GM18870 (cell line): Measurements from ENCODE around the gene PINK1.

Source experiments
- ATAC-seq: cut with Tn5 transposase; IDR thresholded peaks from one replicate; pipeline ENCODE4 v1.9.1; 2021; ENCODE audit warnings: moderate library complexity; ENCODE audit not compliant: unreplicated experiment

Gene PINK1

GRCh38 chr1:20610970-20611369 lies 22.3 kb upstream of the PINK1 start:
- ATAC-seq: no peak

- ATAC-seq: no peak
These were observed 21.6 kb upstream of the PINK1 start for GRCh38 chr1:20611652-20612051.

GRCh38 chr1:20612221-20612746 lies 21.0 kb upstream of the PINK1 start:
- ATAC-seq: no peak

- no peak for ATAC-seq
These were observed 19.1 kb upstream of the PINK1 start for GRCh38 chr1:20614131-20614579.

DNA sequence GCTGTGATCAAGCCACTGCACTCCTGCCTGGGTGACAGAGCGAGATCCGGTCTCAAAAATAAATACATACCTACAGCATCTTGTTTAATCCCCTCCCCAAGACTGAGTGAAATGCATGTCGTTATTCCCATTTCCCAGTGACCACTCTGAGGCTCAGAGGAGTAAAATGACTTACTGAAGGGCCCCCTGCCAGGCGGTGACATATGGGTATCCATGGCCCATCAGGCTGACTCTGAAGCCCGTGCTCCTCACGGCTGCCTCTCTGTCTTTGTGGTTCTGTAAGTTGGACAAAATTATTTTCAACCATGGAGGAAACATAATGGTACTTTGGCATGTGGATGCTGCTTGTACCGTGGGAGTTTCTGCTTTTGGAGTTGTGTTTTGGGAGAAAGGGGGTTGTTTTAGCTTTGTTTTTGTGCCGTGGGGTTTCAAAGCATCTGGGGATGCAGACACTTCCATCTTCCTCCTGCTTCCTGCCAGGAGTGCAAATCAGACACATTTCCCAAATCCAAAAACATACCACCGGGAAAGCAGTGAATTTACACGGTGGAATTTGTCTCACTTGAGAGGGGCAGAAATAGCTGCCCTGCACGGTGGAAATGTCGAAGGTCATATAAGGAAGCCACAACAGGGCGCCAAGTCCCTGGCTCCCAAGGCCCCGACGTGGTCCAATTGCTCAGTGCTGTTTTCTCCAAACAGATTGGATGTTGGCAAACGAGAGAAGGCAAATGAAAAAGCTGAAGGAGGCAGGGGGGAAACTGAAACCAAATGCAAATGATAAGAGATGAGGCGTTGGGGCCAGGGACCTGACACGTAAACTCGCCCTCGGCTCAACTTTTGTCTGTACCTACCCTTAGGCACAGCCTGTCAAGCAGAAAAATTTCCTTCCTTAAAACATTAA lies 17.1 kb upstream of the PINK1 start:
- ATAC-seq: no peak

- ATAC-seq: no peak
These were observed 16.3 kb upstream of the PINK1 start for GRCh38 chr1:20616847-20617487.

DNA sequence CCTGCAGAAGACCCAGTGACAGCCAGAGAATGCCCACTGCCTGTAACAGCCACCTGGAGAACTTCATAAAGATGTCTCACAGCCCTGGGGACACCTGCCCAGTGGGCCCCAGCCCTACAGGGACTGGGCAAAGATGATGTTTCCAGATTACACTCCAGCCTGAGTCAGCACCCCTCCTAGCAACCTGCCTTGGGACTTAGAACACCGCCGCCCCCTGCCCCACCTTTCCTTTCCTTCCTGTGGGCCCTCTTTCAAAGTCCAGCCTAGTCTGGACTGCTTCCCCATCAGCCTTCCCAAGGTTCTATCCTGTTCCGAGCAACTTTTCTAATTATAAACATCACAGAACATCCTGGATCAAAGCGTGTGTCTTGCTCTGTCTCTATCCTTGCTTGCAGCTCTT lies 14.7 kb upstream of the PINK1 start:
- ATAC-seq: no peak

DNA sequence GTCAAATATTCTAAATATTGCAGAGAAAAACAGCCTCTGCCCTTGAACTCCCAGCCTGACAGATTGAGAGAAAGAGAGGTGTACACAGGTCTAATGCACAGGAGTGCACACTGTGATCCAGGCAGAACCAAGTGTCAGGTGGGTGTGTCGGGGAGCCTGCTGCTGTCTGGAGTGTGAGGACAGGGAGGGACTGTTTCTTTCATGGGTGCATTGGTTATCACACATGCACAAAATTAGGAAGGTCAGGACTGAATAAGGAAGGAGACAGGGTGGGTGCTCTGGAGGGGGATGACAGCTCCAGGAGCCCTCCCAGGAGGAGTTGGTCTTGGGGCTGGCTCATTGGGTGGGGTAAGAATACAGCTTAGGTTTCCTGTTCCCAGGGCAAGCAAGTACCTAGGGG lies 13.3 kb upstream of the PINK1 start:
- no peak for ATAC-seq

GRCh38 chr1:20621012-20621411 lies 12.2 kb upstream of the PINK1 start:
- ATAC-seq: no peak

DNA sequence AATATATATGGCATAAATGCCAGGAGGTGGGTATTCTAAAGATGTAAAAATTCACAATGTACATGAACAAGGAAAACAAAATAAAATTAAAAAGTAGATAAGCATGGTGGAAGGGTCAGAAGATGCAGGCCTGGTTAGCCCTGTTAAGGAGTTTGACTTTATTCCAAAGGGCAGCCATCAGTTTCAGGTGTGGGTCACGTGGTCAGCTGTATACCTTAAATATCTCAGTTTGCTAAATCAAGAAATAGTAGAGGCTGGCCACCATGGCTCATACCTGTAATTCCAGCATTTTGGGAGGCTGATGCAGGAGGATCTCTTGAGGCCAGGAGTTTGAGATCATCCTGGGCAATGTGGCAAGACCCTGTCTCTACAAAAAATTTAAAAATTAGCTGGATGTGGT lies 8.5 kb upstream of the PINK1 start:
- no peak for ATAC-seq

DNA sequence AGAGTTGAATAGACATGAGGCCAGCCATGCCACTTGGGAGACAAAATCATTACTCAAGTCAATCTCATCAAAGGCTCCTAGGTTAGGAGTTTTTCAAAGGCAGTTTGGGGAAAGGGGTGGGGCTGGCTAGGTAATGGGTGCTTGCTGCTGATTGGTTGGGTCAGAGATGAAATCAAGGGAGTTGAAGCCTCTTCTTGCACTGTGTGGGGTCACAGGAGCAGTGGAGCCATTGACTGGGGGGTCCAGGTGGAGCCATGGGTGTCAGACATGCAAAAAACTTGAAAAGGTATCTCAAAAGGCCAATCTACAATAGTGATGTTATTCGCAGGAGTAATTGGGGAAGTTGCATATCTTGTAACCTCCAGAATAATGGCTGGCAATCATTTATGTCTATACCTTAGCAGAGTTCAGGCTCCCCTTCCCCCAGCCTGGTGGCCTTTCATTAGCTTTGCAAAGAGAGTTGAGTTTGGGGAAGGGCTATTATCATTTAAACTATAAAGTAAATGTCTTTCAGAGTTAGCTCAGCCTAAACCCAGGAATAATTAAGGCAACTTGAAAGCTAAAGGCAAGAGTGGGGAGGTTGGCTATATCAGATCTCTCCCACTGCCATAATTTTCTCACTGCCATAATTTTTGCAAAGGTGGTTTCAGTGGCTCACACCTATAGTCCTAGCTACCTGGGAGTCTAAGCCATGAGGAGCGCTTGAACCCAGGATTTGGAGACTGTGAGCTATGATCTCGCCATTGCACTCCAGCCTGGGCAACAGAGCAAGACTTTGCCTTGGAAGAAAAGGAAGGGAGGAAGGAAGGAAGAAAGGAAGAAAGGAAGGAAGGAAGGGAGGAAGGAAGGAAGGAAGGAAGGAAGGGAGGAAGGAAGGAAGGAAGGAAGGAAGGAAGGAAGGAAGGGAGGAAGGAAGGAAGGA lies 7.8 kb upstream of the PINK1 start:
- no peak for ATAC-seq

DNA sequence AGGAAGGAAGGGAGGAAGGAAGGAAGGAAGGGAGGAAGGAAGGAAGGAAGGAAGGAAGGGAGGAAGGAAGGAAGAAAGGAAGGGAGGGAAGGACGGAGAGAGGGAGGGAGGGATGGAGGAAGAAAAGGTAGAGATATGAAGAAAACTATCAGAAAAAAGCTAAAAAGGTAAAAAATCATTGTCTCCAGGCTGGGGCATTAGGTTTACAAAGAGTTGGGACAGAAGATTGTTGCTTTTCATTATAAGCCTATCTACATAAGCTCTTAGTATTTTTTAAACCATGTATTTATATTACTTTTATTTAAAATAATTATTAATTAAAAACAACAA lies 7.2 kb upstream of the PINK1 start:
- ATAC-seq: no peak

DNA sequence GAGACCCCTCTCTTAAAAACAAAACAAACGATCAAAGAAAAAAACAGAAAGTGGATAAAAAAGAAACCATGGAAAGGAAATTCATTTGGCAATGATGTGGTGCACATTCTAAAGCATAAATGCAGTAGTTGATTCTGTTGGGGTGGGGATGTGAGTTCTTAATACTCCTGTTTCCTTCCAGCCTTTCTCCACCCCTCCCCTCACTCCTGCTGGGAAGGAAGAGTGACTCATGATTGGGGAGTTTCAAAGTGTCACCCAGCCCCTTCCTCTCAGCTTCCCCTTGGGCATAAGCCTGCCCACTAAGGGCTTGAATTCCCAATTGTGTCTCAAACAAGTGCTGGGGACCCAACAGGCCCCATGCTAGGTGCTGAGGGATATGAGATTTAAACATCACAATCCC lies 6.7 kb upstream of the PINK1 start:
- ATAC-seq: no peak

DNA sequence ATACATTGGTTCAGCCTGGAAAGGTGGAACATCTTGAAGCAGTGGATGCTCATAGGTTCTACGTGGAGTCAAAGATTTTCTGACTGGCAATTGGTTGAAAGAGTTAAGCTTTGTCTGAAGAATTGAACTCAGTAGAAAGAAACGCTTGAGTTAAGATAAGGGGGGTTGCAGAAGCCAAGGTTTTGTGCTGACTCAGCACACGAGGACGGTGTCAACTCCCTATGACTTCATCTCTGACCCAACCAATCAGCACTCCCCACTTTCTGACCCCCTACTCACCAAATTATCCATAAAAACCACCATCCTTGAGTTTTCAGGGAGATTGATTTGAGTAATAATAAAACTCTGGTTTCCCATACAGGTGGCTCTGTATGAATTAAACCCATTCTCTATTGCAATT lies 2.5 kb upstream of the PINK1 start:
- ATAC-seq: no peak

- no peak for ATAC-seq
These were observed 872 bp upstream of the PINK1 start for GRCh38 chr1:20632386-20632785.

GRCh38 chr1:20634065-20634593 lies 871 bp downstream of the PINK1 start:
- ATAC-seq: no peak

GRCh38 chr1:20634594-20635084 lies 1.4 kb downstream of the PINK1 start:
- ATAC-seq: no peak

GRCh38 chr1:20636785-20637347 lies 3.6 kb downstream of the PINK1 start:
- no peak for ATAC-seq

DNA sequence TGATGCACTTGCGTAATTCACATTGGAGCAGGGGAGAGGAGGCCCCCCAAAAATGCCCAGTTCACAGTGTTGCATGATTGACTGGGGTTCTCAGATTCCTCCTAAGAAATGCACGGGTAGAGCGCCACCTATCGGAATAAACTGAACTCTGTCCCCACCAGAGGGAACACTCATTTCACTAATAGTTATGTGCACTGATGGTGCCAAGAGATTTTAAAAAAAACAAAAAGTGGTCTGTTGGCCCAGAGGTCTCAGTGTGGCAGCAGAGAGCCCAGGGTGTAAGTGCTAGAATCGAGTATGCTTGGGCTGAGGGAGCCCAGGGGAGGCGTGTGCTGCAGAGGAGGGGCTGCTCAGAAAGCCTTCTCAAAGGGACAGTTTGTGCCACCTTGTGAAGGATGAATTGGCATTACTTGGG lies 6.9 kb downstream of the PINK1 start:
- ATAC-seq: no peak

DNA sequence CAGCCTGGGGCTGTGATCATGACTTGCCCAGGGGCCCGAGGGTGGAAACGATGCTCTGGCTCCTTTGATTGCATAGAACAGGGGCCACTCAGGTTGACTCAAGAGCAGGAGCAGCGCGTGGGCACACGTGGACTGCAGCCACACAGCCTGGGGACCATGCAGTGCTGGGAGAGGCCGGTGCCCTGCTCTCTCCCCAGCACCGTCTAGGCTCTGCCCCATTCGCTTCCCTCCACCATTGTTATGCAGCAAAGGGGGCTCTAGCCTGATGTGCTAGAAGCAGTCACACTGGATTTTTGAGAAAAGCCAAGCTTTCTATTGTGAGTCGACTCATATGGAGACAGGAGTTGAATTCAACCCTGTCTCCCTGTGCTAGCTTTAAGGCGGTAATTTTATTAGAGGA lies 8.7 kb downstream of the PINK1 start:
- ATAC-seq: no peak
